GM23338 (cell line): Measurements from ENCODE around the gene TRPM2. TPM values are rescaled to one million over a fixed set of nuclear protein-coding genes. Genes with fewer than 3 reads are reported as not detected.

Source experiments
- ATAC-seq: fragments of 200-7000 bp; cut with Tn5 transposase; 3 replicates; pipeline ENCODE4 v1.9.1; 2020
- DNase-seq: peaks from one replicate; pipeline ENCODE4 v3.0.0-alpha.2; 2015; ENCODE audit warnings: low spot score
- H2AFZ ChIP-seq: fragments of 200-600 bp; sonication (generic); 2 replicates; pipeline ENCODE4 v1.8.0; 2016; ENCODE audit warnings: antibody characterized with exemption, mild to moderate bottlenecking, moderate library complexity
- H3F3A ChIP-seq: fragments of 200-600 bp; sonication (generic); replicated peaks from 2 replicates; pipeline ENCODE4 v1.8.0; 2017; ENCODE audit warnings: antibody characterized with exemption, mixed run types, low read depth
- H3K27ac ChIP-seq: fragments of 200-600 bp; sonication (generic); 2 replicates; pipeline ENCODE4 v1.6.1; 2016; ENCODE audit warnings: low read depth
- H3K27me3 ChIP-seq: fragments of 200-600 bp; sonication (generic); 2 replicates; pipeline ENCODE4 v1.8.0; 2016; ENCODE audit warnings: mild to moderate bottlenecking, mixed run types, moderate library complexity; ENCODE audit not compliant: insufficient read depth
- H3K36me3 ChIP-seq: fragments of 200-600 bp; sonication (generic); 2 replicates; pipeline ENCODE4 v1.8.0; 2016; ENCODE audit warnings: mild to moderate bottlenecking; ENCODE audit not compliant: insufficient read depth
- H3K4me1 ChIP-seq: fragments of 200-600 bp; sonication (generic); 2 replicates; pipeline ENCODE4 v1.8.0; 2016; ENCODE audit warnings: mild to moderate bottlenecking, moderate library complexity; ENCODE audit not compliant: insufficient read depth
- H3K4me2 ChIP-seq: fragments of 200-600 bp; sonication (generic); 2 replicates; pipeline ENCODE4 v1.7.1; 2017; ENCODE audit warnings: mixed run types
- H3K4me3 ChIP-seq: fragments of 200-600 bp; sonication (generic); 2 replicates; pipeline ENCODE4 v1.6.1; 2016; ENCODE audit warnings: mixed run types
- H3K79me2 ChIP-seq: fragments of 200-600 bp; sonication (generic); replicated peaks from 2 replicates; pipeline ENCODE4 v1.8.0; 2017; ENCODE audit warnings: mild to moderate bottlenecking; ENCODE audit not compliant: insufficient read depth
- H3K9me2 ChIP-seq: fragments of 200-600 bp; sonication (generic); 2 replicates; pipeline ENCODE4 v1.8.0; 2017; ENCODE audit not compliant: insufficient read depth
- H4K20me1 ChIP-seq: fragments of 200-600 bp; sonication (generic); replicated peaks from 2 replicates; pipeline ENCODE4 v1.8.0; 2017; ENCODE audit warnings: mild to moderate bottlenecking; ENCODE audit not compliant: insufficient read depth
- H3K27ac Mint-ChIP-seq: 2 replicates; pipeline ENCODE4 v1.8.0; 2020; ENCODE audit warnings: inconsistent platforms, mild to moderate bottlenecking, moderate library complexity, mixed read lengths
- H3K27me3 Mint-ChIP-seq: 3 replicates; pipeline ENCODE4 v1.8.0; 2022; ENCODE audit warnings: low read depth, mild to moderate bottlenecking, moderate library complexity, mixed read lengths, inconsistent platforms; ENCODE audit not compliant: insufficient read depth, poor library complexity
- H3K36me3 Mint-ChIP-seq: 3 replicates; pipeline ENCODE4 v1.8.0; 2021; ENCODE audit warnings: low read depth, mild to moderate bottlenecking, inconsistent platforms, moderate library complexity, mixed read lengths
- H3K4me1 Mint-ChIP-seq: 3 replicates; pipeline ENCODE4 v1.8.0; 2020; ENCODE audit warnings: mild to moderate bottlenecking, inconsistent platforms, mixed read lengths
- H3K4me3 Mint-ChIP-seq: 3 replicates; pipeline ENCODE4 v1.8.0; 2021; ENCODE audit warnings: moderate library complexity, mild to moderate bottlenecking, inconsistent platforms, mixed read lengths
- H3K9me3 Mint-ChIP-seq: 3 replicates; pipeline ENCODE4 v1.8.0; 2020; ENCODE audit warnings: moderate library complexity, mild to moderate bottlenecking, inconsistent platforms, mixed read lengths
- CREB1 ChIP-seq: fragments of 250-450 bp; sonication (Bioruptor Pico); IDR thresholded peaks from 2 replicates; pipeline ENCODE4 v1.5.0; 2020; ENCODE audit warnings: low read depth, mild to moderate bottlenecking, moderate library complexity
- EZH2 ChIP-seq: fragments of 200-600 bp; sonication (generic); IDR thresholded peaks from one replicate; pipeline ENCODE4 v1.8.0; 2017; ENCODE audit warnings: antibody characterized with exemption, mild to moderate bottlenecking, low read depth; ENCODE audit not compliant: unreplicated experiment
- EZH2phosphoT487 ChIP-seq: fragments of 200-600 bp; sonication (generic); IDR thresholded peaks from one replicate; pipeline ENCODE4 v1.8.1; 2018; ENCODE audit warnings: antibody characterized with exemption; ENCODE audit not compliant: unreplicated experiment
- JUNB ChIP-seq: IDR thresholded peaks from one replicate; pipeline ENCODE4 v1.6.1; 2016; ENCODE audit warnings: antibody characterized with exemption; ENCODE audit not compliant: unreplicated experiment
- NANOG ChIP-seq: IDR thresholded peaks from 2 replicates; pipeline ENCODE4 v1.6.1; 2016; ENCODE audit warnings: antibody characterized with exemption, borderline replicate concordance
- POLR2AphosphoS5 ChIP-seq: IDR thresholded peaks from 2 replicates; pipeline ENCODE4 v1.6.1; 2016; ENCODE audit warnings: antibody characterized with exemption, low read depth
- STAT1 ChIP-seq: IDR thresholded peaks from one replicate; pipeline ENCODE4 v1.6.1; 2016; ENCODE audit warnings: antibody characterized with exemption; ENCODE audit not compliant: unreplicated experiment
- ZNF114 ChIP-seq: fragments of 250-450 bp; sonication (Bioruptor Pico); IDR thresholded peaks from 2 replicates; pipeline ENCODE4 v1.5.0; 2020; ENCODE audit warnings: mild to moderate bottlenecking, moderate library complexity
- ZNF331 ChIP-seq: fragments of 250-450 bp; sonication (Bioruptor Pico); IDR thresholded peaks from 2 replicates; pipeline ENCODE4 v1.5.0; 2020; ENCODE audit warnings: low read depth, mild to moderate bottlenecking, moderate library complexity
- polyA plus RNA-seq: library from polyadenylated mRNA; unstranded; fragments of >200 nt; fragmentation: Nextera tagmentation; extraction: Ambion mirVana; gene quantifications from 2 replicates; pipeline ENCODE4 v1.2.1, GENCODE V29; 2016
- total RNA-seq: library from RNA; depleted of rRNA; stranded (reverse); fragments of >200 nt; shearing (Covaris generic); gene quantifications from 2 replicates; pipeline ENCODE4 v1.2.3, GENCODE V29; 2014
- TF ChIP-seq, protein P1 (sequence below): fragments of 250-450 bp; sonication (Bioruptor Pico); IDR thresholded peaks from 2 replicates; pipeline ENCODE4 v1.5.0; 2020; ENCODE audit warnings: mild to moderate bottlenecking, moderate library complexity
- TF ChIP-seq, protein P2 (sequence below): IDR thresholded peaks from one replicate; pipeline ENCODE4 v1.6.1; 2018; ENCODE audit warnings: antibody characterized with exemption; ENCODE audit not compliant: unreplicated experiment
- TF ChIP-seq, protein P3 (sequence below): IDR thresholded peaks from 2 replicates; pipeline ENCODE4 v1.6.1; 2016; ENCODE audit warnings: antibody characterized with exemption
- TF ChIP-seq, protein P4 (sequence below), 2 experiments: fragments of 200-600 bp in 1 of 2; sonication (generic) in 1 of 2; conservative IDR thresholded peaks; 2 replicates each; pipeline versions ENCODE4 v1.5.1 to v1.6.1; 2016 to 2017; ENCODE audit warnings: antibody characterized with exemption in 2 of 2, low read depth in 2 of 2, mild to moderate bottlenecking in 2 of 2, moderate library complexity in 1 of 2

Gene TRPM2
- total and polyA plus RNA-seq, 2 experiments from 2014 or later, result 0.53 to 0.83 TPM

DNA sequence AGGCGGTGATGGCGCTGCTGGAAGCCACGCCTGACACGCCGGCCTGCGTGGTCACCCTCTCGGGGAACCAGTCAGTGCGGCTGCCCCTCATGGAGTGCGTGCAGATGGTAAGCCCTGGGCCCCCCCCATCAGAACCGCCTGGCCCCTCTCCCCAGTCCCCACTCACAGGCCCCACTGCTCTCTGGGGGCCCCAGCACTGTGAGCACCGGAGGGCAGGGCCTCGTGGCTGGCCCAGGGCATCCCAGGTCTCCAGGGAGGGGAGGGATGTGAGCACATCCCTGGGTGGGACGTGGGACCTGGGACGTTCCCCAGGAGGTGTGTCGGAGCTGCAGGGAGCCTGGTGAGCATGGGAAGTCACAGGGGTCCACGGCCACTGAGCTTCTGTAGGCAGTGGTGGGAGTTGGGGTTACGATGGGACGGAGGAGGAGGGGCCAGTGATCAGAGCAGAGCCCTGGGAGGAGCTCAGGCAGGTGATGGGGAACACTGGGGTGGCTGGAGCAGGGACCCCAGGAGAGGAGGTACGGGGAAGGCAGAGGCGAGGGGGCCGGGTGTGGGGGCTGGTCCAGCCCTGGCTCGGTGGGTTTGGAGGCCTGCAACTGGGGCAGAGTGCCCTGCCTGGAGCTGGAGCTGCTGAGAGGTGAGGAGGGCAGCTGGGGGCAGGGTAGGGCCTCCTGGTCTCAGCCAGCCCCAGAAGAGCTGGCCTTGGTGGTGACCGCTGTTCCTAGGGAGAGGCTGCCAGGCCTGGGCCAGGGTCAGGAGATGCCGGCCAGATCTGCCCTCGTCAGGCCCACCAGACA, 34.7 kb upstream of the TRPM2 start:
- Histone ChIP-seq H3F3A (no peaks in the 10 kb centered on the region), H2AFZ (no peak overlapping the region), H3K4me1 (no peaks in the 10 kb centered on the region), H3K4me3 (no peak overlapping the region), H3K4me2 (no peak overlapping the region), H3K27me3 (no peaks in the 10 kb centered on the region), H3K9me2 (no peaks in the 10 kb centered on the region), H3K36me3 (no peaks in the 10 kb centered on the region), H4K20me1 (no peaks in the 10 kb centered on the region), H3K79me2 (no peaks in the 10 kb centered on the region), H3K27ac (no peak overlapping the region)
- Mint-ChIP-seq H3K4me1 (no peaks in the 10 kb centered on the region), H3K9me3 (no peaks in the 10 kb centered on the region), H3K4me3 (no peak overlapping the region), H3K27me3 (peaks cover 10% of the 10 kb centered on the region), H3K27ac (no peak overlapping the region), H3K36me3 (peaks cover 3% of the 10 kb centered on the region; the same call in 2 of the 3 replicates)
- ATAC-seq, result no peak
- no peak for DNase-seq
- TF ChIP-seq JUNB (no peak), NANOG (no peak), EZH2 (no peak), EZH2phosphoT487 (no peak), ZNF331 (CRISPR knock-in tag) (no peak), STAT1 (no peak), CREB1 (no peak), POLR2AphosphoS5 (no peak), ZNF114 (CRISPR knock-in tag) (no peak)
- TF ChIP-seq, protein P1, sequence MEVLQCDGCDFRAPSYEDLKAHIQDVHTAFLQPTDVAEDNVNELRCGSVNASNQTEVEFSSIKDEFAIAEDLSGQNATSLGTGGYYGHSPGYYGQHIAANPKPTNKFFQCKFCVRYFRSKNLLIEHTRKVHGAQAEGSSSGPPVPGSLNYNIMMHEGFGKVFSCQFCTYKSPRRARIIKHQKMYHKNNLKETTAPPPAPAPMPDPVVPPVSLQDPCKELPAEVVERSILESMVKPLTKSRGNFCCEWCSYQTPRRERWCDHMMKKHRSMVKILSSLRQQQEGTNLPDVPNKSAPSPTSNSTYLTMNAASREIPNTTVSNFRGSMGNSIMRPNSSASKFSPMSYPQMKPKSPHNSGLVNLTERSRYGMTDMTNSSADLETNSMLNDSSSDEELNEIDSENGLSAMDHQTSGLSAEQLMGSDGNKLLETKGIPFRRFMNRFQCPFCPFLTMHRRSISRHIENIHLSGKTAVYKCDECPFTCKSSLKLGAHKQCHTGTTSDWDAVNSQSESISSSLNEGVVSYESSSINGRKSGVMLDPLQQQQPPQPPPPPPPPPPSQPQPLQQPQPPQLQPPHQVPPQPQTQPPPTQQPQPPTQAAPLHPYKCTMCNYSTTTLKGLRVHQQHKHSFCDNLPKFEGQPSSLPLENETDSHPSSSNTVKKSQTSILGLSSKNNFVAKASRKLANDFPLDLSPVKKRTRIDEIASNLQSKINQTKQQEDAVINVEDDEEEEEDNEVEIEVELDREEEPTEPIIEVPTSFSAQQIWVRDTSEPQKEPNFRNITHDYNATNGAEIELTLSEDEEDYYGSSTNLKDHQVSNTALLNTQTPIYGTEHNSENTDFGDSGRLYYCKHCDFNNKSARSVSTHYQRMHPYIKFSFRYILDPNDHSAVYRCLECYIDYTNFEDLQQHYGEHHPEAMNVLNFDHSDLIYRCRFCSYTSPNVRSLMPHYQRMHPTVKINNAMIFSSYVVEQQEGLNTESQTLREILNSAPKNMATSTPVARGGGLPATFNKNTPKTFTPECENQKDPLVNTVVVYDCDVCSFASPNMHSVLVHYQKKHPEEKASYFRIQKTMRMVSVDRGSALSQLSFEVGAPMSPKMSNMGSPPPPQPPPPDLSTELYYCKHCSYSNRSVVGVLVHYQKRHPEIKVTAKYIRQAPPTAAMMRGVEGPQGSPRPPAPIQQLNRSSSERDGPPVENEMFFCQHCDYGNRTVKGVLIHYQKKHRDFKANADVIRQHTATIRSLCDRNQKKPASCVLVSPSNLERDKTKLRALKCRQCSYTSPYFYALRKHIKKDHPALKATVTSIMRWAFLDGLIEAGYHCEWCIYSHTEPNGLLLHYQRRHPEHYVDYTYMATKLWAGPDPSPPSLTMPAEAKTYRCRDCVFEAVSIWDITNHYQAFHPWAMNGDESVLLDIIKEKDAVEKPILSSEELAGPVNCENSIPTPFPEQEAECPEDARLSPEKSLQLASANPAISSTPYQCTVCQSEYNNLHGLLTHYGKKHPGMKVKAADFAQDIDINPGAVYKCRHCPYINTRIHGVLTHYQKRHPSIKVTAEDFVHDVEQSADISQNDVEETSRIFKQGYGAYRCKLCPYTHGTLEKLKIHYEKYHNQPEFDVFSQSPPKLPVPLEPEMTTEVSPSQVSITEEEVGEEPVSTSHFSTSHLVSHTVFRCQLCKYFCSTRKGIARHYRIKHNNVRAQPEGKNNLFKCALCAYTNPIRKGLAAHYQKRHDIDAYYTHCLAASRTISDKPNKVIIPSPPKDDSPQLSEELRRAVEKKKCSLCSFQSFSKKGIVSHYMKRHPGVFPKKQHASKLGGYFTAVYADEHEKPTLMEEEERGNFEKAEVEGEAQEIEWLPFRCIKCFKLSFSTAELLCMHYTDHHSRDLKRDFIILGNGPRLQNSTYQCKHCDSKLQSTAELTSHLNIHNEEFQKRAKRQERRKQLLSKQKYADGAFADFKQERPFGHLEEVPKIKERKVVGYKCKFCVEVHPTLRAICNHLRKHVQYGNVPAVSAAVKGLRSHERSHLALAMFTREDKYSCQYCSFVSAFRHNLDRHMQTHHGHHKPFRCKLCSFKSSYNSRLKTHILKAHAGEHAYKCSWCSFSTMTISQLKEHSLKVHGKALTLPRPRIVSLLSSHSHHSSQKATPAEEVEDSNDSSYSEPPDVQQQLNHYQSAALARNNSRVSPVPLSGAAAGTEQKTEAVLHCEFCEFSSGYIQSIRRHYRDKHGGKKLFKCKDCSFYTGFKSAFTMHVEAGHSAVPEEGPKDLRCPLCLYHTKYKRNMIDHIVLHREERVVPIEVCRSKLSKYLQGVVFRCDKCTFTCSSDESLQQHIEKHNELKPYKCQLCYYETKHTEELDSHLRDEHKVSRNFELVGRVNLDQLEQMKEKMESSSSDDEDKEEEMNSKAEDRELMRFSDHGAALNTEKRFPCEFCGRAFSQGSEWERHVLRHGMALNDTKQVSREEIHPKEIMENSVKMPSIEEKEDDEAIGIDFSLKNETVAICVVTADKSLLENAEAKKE (CRISPR knock-in tag), result no peak
- TF ChIP-seq, protein P2, sequence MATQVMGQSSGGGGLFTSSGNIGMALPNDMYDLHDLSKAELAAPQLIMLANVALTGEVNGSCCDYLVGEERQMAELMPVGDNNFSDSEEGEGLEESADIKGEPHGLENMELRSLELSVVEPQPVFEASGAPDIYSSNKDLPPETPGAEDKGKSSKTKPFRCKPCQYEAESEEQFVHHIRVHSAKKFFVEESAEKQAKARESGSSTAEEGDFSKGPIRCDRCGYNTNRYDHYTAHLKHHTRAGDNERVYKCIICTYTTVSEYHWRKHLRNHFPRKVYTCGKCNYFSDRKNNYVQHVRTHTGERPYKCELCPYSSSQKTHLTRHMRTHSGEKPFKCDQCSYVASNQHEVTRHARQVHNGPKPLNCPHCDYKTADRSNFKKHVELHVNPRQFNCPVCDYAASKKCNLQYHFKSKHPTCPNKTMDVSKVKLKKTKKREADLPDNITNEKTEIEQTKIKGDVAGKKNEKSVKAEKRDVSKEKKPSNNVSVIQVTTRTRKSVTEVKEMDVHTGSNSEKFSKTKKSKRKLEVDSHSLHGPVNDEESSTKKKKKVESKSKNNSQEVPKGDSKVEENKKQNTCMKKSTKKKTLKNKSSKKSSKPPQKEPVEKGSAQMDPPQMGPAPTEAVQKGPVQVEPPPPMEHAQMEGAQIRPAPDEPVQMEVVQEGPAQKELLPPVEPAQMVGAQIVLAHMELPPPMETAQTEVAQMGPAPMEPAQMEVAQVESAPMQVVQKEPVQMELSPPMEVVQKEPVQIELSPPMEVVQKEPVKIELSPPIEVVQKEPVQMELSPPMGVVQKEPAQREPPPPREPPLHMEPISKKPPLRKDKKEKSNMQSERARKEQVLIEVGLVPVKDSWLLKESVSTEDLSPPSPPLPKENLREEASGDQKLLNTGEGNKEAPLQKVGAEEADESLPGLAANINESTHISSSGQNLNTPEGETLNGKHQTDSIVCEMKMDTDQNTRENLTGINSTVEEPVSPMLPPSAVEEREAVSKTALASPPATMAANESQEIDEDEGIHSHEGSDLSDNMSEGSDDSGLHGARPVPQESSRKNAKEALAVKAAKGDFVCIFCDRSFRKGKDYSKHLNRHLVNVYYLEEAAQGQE, result no peak
- TF ChIP-seq, protein P3, sequence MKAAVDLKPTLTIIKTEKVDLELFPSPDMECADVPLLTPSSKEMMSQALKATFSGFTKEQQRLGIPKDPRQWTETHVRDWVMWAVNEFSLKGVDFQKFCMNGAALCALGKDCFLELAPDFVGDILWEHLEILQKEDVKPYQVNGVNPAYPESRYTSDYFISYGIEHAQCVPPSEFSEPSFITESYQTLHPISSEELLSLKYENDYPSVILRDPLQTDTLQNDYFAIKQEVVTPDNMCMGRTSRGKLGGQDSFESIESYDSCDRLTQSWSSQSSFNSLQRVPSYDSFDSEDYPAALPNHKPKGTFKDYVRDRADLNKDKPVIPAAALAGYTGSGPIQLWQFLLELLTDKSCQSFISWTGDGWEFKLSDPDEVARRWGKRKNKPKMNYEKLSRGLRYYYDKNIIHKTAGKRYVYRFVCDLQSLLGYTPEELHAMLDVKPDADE, result no peak
- TF ChIP-seq, protein P4, sequence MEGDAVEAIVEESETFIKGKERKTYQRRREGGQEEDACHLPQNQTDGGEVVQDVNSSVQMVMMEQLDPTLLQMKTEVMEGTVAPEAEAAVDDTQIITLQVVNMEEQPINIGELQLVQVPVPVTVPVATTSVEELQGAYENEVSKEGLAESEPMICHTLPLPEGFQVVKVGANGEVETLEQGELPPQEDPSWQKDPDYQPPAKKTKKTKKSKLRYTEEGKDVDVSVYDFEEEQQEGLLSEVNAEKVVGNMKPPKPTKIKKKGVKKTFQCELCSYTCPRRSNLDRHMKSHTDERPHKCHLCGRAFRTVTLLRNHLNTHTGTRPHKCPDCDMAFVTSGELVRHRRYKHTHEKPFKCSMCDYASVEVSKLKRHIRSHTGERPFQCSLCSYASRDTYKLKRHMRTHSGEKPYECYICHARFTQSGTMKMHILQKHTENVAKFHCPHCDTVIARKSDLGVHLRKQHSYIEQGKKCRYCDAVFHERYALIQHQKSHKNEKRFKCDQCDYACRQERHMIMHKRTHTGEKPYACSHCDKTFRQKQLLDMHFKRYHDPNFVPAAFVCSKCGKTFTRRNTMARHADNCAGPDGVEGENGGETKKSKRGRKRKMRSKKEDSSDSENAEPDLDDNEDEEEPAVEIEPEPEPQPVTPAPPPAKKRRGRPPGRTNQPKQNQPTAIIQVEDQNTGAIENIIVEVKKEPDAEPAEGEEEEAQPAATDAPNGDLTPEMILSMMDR (conservative IDR thresholded peaks at IDR 0.05; ENCODE audit: low read depth in 2 of 2), result no peak
